Measurements from ENCODE around the gene APBA1. TPM values are rescaled to one million over a fixed set of nuclear protein-coding genes. Genes with fewer than 3 reads are reported as not detected.

Gene APBA1
- total RNA-seq, 1 donor from 2014 or later: 7.7 TPM

- no peak for DNase-seq
Observed at GRCh38 chr9:69472101-69472620, 200.0 kb downstream of the APBA1 start.

GRCh38 chr9:69471433-69471832 is 200.7 kb downstream of the APBA1 start:
- no peak for DNase-seq

- DNase-seq: no peak
Observed at GRCh38 chr9:69470186-69470977, 201.8 kb downstream of the APBA1 start.

GRCh38 chr9:69469136-69469535 is 203.0 kb downstream of the APBA1 start:
- DNase-seq: no peak

GRCh38 chr9:69468380-69468779 is 203.8 kb downstream of the APBA1 start:
- DNase-seq: no peak

- DNase-seq: no peak
Observed at GRCh38 chr9:69466151-69466550, 206.0 kb downstream of the APBA1 start.

GRCh38 chr9:69465473-69465872 is 206.7 kb downstream of the APBA1 start:
- no peak for DNase-seq

GRCh38 chr9:69463497-69464068 is 208.6 kb downstream of the APBA1 start:
- DNase-seq: no peak

GRCh38 chr9:69462394-69462793 is 209.8 kb downstream of the APBA1 start:
- DNase-seq: no peak

GRCh38 chr9:69461103-69461887 is 210.9 kb downstream of the APBA1 start:
- DNase-seq: no peak

- no peak for DNase-seq
Observed at GRCh38 chr9:69460012-69460411, 212.2 kb downstream of the APBA1 start.

- DNase-seq: no peak
Observed at GRCh38 chr9:69458176-69458575, 214.0 kb downstream of the APBA1 start.

GRCh38 chr9:69456201-69456600 is 216.0 kb downstream of the APBA1 start:
- no peak for DNase-seq

- no peak for DNase-seq
Observed at GRCh38 chr9:69455311-69455710, 216.9 kb downstream of the APBA1 start.

GRCh38 chr9:69454321-69454720 is 217.8 kb downstream of the APBA1 start:
- DNase-seq: no peak

GRCh38 chr9:69453746-69454145 is 218.4 kb downstream of the APBA1 start:
- DNase-seq: no peak

GRCh38 chr9:69452110-69452782 is 219.9 kb downstream of the APBA1 start:
- DNase-seq: no peak

- no peak for DNase-seq
Observed at GRCh38 chr9:69446496-69446895, 225.7 kb downstream of the APBA1 start.

GRCh38 chr9:69445251-69445650 is 226.9 kb downstream of the APBA1 start:
- no peak for DNase-seq

- no peak for DNase-seq
Observed at GRCh38 chr9:69444791-69445190, 227.4 kb downstream of the APBA1 start.

GRCh38 chr9:69444021-69444420 is 228.2 kb downstream of the APBA1 start:
- peak; percentile 46 for DNase-seq

- DNase-seq: no peak
Observed at GRCh38 chr9:69443178-69443577, 229.0 kb downstream of the APBA1 start.

Measured in skin of body (tissue), 2 donors.